SHP77 treated with DMSO at 0.1 percent for 48 hours (cell line): ENCODE results near the gene SIRT2.
"Not testable (repeated sequence)": the region's sequence is repeated elsewhere in the genome, so short reads cannot be mapped to it uniquely, and the experiment has no call there.

ENCODE experiments used
- DNase-seq: peaks from one replicate; lab custom pipeline; 2025; lab: John Stamatoyannopoulos, UW

Gene SIRT2

DNA sequence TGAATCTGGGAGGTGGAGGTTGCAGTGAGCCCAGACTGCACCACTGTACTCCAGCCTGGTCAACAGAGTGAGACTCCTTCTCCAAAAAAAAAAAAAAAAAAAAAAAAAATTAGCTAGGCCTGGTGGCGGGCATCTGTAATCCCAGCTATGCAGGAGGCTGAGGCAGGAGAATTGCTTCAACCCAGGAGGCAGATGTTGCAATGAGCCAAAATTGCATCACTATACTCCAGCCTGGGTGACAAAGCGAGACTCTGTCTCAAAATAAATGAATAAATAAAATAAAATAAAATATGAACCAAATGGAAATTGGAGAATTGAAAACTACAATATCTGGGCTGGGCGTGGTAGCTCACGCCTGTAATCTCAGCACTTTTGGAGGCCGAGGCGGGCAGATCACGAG, 70.2 kb downstream of the SIRT2 start:
- not testable (repeated sequence) for DNase-seq
